H1 (cell line): ENCODE results near the gene ZFP91. TPM values are rescaled to one million over a fixed set of nuclear protein-coding genes. Genes with fewer than 3 reads are reported as not detected.

Experiments used
- CTCF ChIA-PET: fragments of 300-600 bp; sonication (Branson Sonifier 250); formaldehyde crosslinking; loops from one replicate; lab custom pipeline; 2021; ENCODE audit not compliant: partially characterized antibody; lab: Charles Lee
- POLR2A ChIA-PET: fragments of 300-600 bp; sonication (Branson Sonifier 250); formaldehyde crosslinking; loops from one replicate; lab custom pipeline; 2021; ENCODE audit warnings: inconsistent platforms; ENCODE audit not compliant: partially characterized antibody; lab: Charles Lee
- DNase-seq, 2 experiments: peaks; one replicate each; pipeline versions ENCODE4 v3.0.0 to v3.0.0-alpha.2; 2010 to 2022; ENCODE audit warnings: low spot score in 2 of 2, low read depth in 1 of 2, mixed read lengths in 1 of 2
- FAIRE-seq: peaks from 2 replicates; lab custom pipeline; 2011; peaks lifted over from hg19 to GRCh38; lab: Jason Lieb, UNC
- H2AFZ ChIP-seq: 2 replicates; pipeline ENCODE4 v1.8.1; 2012; ENCODE audit warnings: low read length, inconsistent platforms
- H2AK5ac ChIP-seq: 2 replicates; pipeline ENCODE4 v1.6.1; 2013; ENCODE audit warnings: low read depth, low read length
- H2BK120ac ChIP-seq: replicated peaks from 2 replicates; pipeline ENCODE3; 2013; ENCODE audit warnings: low read depth, low read length, inconsistent platforms
- H2BK12ac ChIP-seq: 2 replicates; pipeline ENCODE4 v1.6.1; 2013; ENCODE audit warnings: low read depth, low read length
- H2BK15ac ChIP-seq: 2 replicates; pipeline ENCODE4 v1.6.1; 2013; ENCODE audit warnings: low read length
- H2BK20ac ChIP-seq: 2 replicates; pipeline ENCODE4 v1.6.1; 2013; ENCODE audit warnings: low read length
- H2BK5ac ChIP-seq: 2 replicates; pipeline ENCODE4 v1.6.1; 2013; ENCODE audit warnings: low read depth, low read length
- H3K14ac ChIP-seq: 2 replicates; pipeline ENCODE4 v1.6.1; 2013; ENCODE audit warnings: inconsistent platforms; ENCODE audit not compliant: insufficient read length
- H3K18ac ChIP-seq: 2 replicates; pipeline ENCODE4 v1.6.1; 2013; ENCODE audit warnings: low read length; ENCODE audit errors: extremely low read depth
- H3K23ac ChIP-seq: 2 replicates; pipeline ENCODE4 v1.6.1; 2013; ENCODE audit warnings: inconsistent platforms; ENCODE audit not compliant: insufficient read length
- H3K23me2 ChIP-seq: 2 replicates; pipeline ENCODE4 v1.6.1; 2013; ENCODE audit warnings: low read depth, low read length
- H3K27ac ChIP-seq: 2 replicates; pipeline ENCODE4 v1.6.1; 2011; ENCODE audit warnings: low read depth, low read length, inconsistent platforms
- H3K27me3 ChIP-seq, 4 experiments: replicated peaks in 1 of 4; 1 replicate in 1 of 4; 2 replicates in 3 of 4; pipeline versions ENCODE4 v1.6.1 to v1.8.1; 2011 to 2013; ENCODE audit warnings: low read length in 3 of 4, mild to moderate bottlenecking in 3 of 4, inconsistent platforms in 2 of 4, mixed read lengths in 2 of 4, moderate library complexity in 1 of 4; ENCODE audit not compliant: control insufficient read depth in 3 of 4, insufficient read depth in 3 of 4; ENCODE audit errors: extremely low read depth in 1 of 4
- H3K36me3 ChIP-seq, 4 experiments: 2 replicates each; pipeline versions ENCODE4 v1.6.1 to v1.8.1; 2011 to 2013; ENCODE audit warnings: mild to moderate bottlenecking in 4 of 4, low read length in 3 of 4, moderate library complexity in 2 of 4, control low read depth in 1 of 4, inconsistent platforms in 1 of 4; ENCODE audit not compliant: insufficient read depth in 4 of 4, control insufficient read depth in 2 of 4
- H3K4ac ChIP-seq: replicated peaks from 2 replicates; pipeline ENCODE3; 2013; ENCODE audit warnings: low read length, low read depth, mixed read lengths, inconsistent platforms; ENCODE audit not compliant: insufficient read length
- H3K4me1 ChIP-seq, 4 experiments: replicated peaks in 1 of 4; 1 replicate in 1 of 4; 2 replicates in 3 of 4; pipeline versions ENCODE4 v1.6.1 to v1.8.1; 2011 to 2013; ENCODE audit warnings: low read length in 3 of 4, inconsistent platforms in 2 of 4, mixed read lengths in 1 of 4; ENCODE audit not compliant: insufficient read depth in 4 of 4, control insufficient read depth in 3 of 4
- H3K4me2 ChIP-seq, 2 experiments: 2 replicates each; pipeline versions ENCODE4 v1.6.1 to v1.8.1; 2011 to 2013; ENCODE audit warnings: low read depth in 2 of 2, low read length in 2 of 2, control low read depth in 1 of 2, inconsistent platforms in 1 of 2, mild to moderate bottlenecking in 1 of 2; ENCODE audit not compliant: insufficient read depth in 1 of 2
- H3K4me3 ChIP-seq, 4 experiments: fragments of 200-600, 300-600 bp in 1 of 4; sonication (generic), shearing (Covaris generic), sonication (Bioruptor Twin) in 1 of 4; 2 replicates each; pipeline versions ENCODE4 v1.5.1 to v1.8.1; 2011 to 2016; ENCODE audit warnings: low read length in 4 of 4, low read depth in 3 of 4, control low read depth in 2 of 4, inconsistent platforms in 2 of 4, mild to moderate bottlenecking in 2 of 4, mixed read lengths in 1 of 4, moderate library complexity in 1 of 4; ENCODE audit not compliant: insufficient read depth in 2 of 4; ENCODE audit errors: extremely low read depth in 1 of 4
- H3K56ac ChIP-seq: replicated peaks from 2 replicates; pipeline ENCODE3; 2013; ENCODE audit warnings: low read depth, mild to moderate bottlenecking, mixed read lengths, low read length, inconsistent platforms; ENCODE audit not compliant: insufficient read length
- H3K79me1 ChIP-seq: 2 replicates; pipeline ENCODE4 v1.6.1; 2013; ENCODE audit warnings: low read depth, low read length, control low read depth
- H3K79me2 ChIP-seq, 2 experiments: 2 replicates each; pipeline versions ENCODE4 v1.6.1 to v1.8.1; 2012 to 2013; ENCODE audit warnings: low read length in 2 of 2, mild to moderate bottlenecking in 2 of 2, inconsistent platforms in 1 of 2; ENCODE audit not compliant: insufficient read depth in 2 of 2, control insufficient read depth in 1 of 2
- H3K9ac ChIP-seq, 4 experiments: replicated peaks in 1 of 4; 1 replicate in 1 of 4; 2 replicates in 3 of 4; pipeline versions ENCODE4 v1.6.1 to v1.8.1; 2011 to 2013; ENCODE audit warnings: low read depth in 3 of 4, low read length in 3 of 4, control low read depth in 2 of 4, mild to moderate bottlenecking in 2 of 4, moderate library complexity in 2 of 4, inconsistent platforms in 1 of 4; ENCODE audit errors: extremely low read depth in 1 of 4
- H3K9me3 ChIP-seq, 2 experiments: 2 replicates each; pipeline versions ENCODE4 v1.6.1 to v1.8.1; 2012 to 2013; ENCODE audit warnings: mild to moderate bottlenecking in 2 of 2, moderate library complexity in 2 of 2, control low read depth in 1 of 2, inconsistent platforms in 1 of 2, low read depth in 1 of 2, low read length in 1 of 2, mixed read lengths in 1 of 2; ENCODE audit not compliant: insufficient read depth in 2 of 2
- H4K20me1 ChIP-seq, 2 experiments: replicated peaks in 1 of 2; 2 replicates each; pipeline versions ENCODE3 to v1.8.1; 2011 to 2013; ENCODE audit warnings: inconsistent platforms in 2 of 2, low read length in 2 of 2, mild to moderate bottlenecking in 1 of 2; ENCODE audit not compliant: insufficient read depth in 2 of 2, control insufficient read depth in 1 of 2
- H4K5ac ChIP-seq: 2 replicates; pipeline ENCODE4 v1.6.1; 2013; ENCODE audit warnings: low read length, low read depth, mixed read lengths, inconsistent platforms; ENCODE audit not compliant: insufficient read length
- H4K8ac ChIP-seq: 2 replicates; pipeline ENCODE4 v1.8.0; 2013; ENCODE audit warnings: mild to moderate bottlenecking, moderate library complexity, low read length, inconsistent platforms; ENCODE audit not compliant: insufficient read depth; ENCODE audit errors: extremely low read depth
- H4K91ac ChIP-seq: replicated peaks from 2 replicates; pipeline ENCODE3; 2013; ENCODE audit warnings: low read length, mixed read lengths, inconsistent platforms; ENCODE audit not compliant: insufficient read length
- CHD1 ChIP-seq: IDR thresholded peaks from 2 replicates; pipeline ENCODE4 v1.6.1; 2012; ENCODE audit warnings: low read depth, low read length, improper control_type of control experiment
- CREB1 ChIP-seq: IDR thresholded peaks from 2 replicates; pipeline ENCODE4 v1.6.1; 2012; ENCODE audit warnings: inconsistent platforms
- GABPA ChIP-seq: IDR thresholded peaks from 2 replicates; pipeline ENCODE4 v1.6.1; 2011; ENCODE audit warnings: mild to moderate bottlenecking, low read length, moderate library complexity, borderline replicate concordance; ENCODE audit not compliant: insufficient read depth
- MAX ChIP-seq: IDR thresholded peaks from 2 replicates; pipeline ENCODE4 v1.6.1; 2012; ENCODE audit warnings: inconsistent platforms
- NRF1 ChIP-seq: IDR thresholded peaks from 2 replicates; pipeline ENCODE4 v1.6.1; 2011; ENCODE audit warnings: mild to moderate bottlenecking, low read depth, low read length, improper control_type of control experiment
- PHF8 ChIP-seq: fragments of 200-600 bp; sonication (generic); conservative IDR thresholded peaks from 2 replicates; pipeline ENCODE4 v1.7.1; 2012; ENCODE audit warnings: low read depth, mild to moderate bottlenecking, inconsistent platforms, low read length, moderate library complexity
- SIX5 ChIP-seq: IDR thresholded peaks from 2 replicates; pipeline ENCODE4 v1.6.1; 2011; ENCODE audit warnings: mild to moderate bottlenecking, low read depth, low read length
- SP1 ChIP-seq: IDR thresholded peaks from 2 replicates; pipeline ENCODE4 v1.6.1; 2011; ENCODE audit warnings: low read depth, low read length
- TAF1 ChIP-seq: IDR thresholded peaks from 2 replicates; pipeline ENCODE4 v1.6.1; 2011; ENCODE audit warnings: mild to moderate bottlenecking, low read depth, low read length
- TAF7 ChIP-seq: optimal IDR thresholded peaks from 2 replicates; pipeline ENCODE3; 2011; ENCODE audit warnings: low read depth, mild to moderate bottlenecking, inconsistent platforms, low read length, moderate library complexity, borderline replicate concordance
- YY1 ChIP-seq: IDR thresholded peaks from 2 replicates; pipeline ENCODE4 v1.6.1; 2011; ENCODE audit warnings: low read depth, mild to moderate bottlenecking, low read length
- WGBS, 2 experiments: shearing (Covaris generic) in 1 of 2; methylation state at CpG; one replicate each; pipeline versions ENCODE4 v1.1.6 to v1.1.7; 2013 to 2015; ENCODE audit warnings: low lambda C conversion rate in 2 of 2, mixed read lengths in 2 of 2, inconsistent platforms in 1 of 2, low coverage in 1 of 2, missing lambda C conversion rate in 1 of 2; ENCODE audit not compliant: insufficient replicate concordance in 2 of 2, insufficient coverage in 1 of 2, insufficient read length in 1 of 2; ENCODE audit errors: extremely low coverage in 1 of 2, missing lambda C conversion rate in 1 of 2; 5-methylcytosine and 5-hydroxymethylcytosine counted together
- polyA plus RNA-seq, 7 experiments: library from polyadenylated mRNA; depleted of rRNA in 3 of 7; stranded (reverse) in 5 of 7; unstranded in 2 of 7; fragments of >200 nt in 5 of 7; fragments of 200-250 nt in 2 of 7; gene quantifications; 1 replicate in 5 of 7; 2 replicates in 1 of 7; 4 replicates in 1 of 7; pipeline versions ENCODE4 v1.2.1 to v1.2.3, GENCODE V29; 2011 to 2013; ENCODE audit warnings: missing spikeins in 2 of 7, mixed read lengths in 2 of 7
- total RNA-seq: library from RNA; stranded (reverse); fragmentation: NEBNext Ultra II Directional; extraction: Animal tissue kit (Norgen Biotek cat#: 25700); gene quantifications from 2 replicates; pipeline ENCODE4 v1.2.1, GENCODE V29; 2021

The ZFP91 gene
- total and polyA plus RNA-seq, 2 of the 8 experiments (the other 6 are each of a cell fraction or from before 2014, with no cell fraction given) = 10.7 to 29.0 TPM

GRCh38 chr11:58578136-58578634 is 678 bp upstream of the ZFP91 start:
- Histone ChIP-seq H3K4me2 (peak overlapping the region; percentile 78 to 82), H3K27me3 (no peaks in the 10 kb centered on the region), H2BK20ac (no peak overlapping the region), H4K91ac (peak overlapping the region; percentile 99), H2AFZ (peak overlapping the region; percentile 44), H3K4me1 (peaks cover 0 to 2% (median 2%) of the 10 kb centered on the region in 4 experiments; a peak in 4 of 7 replicates), H3K36me3 (peaks cover 0 to 7% (median 0%) of the 10 kb centered on the region in 4 experiments; a peak in 1 of 8 replicates), H4K8ac (peak overlapping the region; percentile 99; the same call in 1 of the 2 replicates), H4K20me1 (peaks cover 0 to 3% of the 10 kb centered on the region in 2 experiments), H2BK15ac (0 out of 2 replicates have a peak overlapping the region, but pooled peaks have one; percentile 46), H3K23ac (no peak overlapping the region), H2AK5ac (peak overlapping the region; percentile 29; the same call in 1 of the 2 replicates), H3K9ac (peak overlapping the region; percentile 88 to 100 (median 100)), H3K9me3 (no peaks in the 10 kb centered on the region), H3K4me3 (peak overlapping the region; percentile 96 to 100 (median 98)), H2BK120ac (peak overlapping the region; percentile 78), H3K23me2 (no peaks in the 10 kb centered on the region), H3K27ac (peak overlapping the region; percentile 100), H3K14ac (peak overlapping the region; percentile 73), H3K4ac (peak overlapping the region; percentile 11), H2BK5ac (peak overlapping the region; percentile 97), H3K56ac (peak overlapping the region; percentile 97), H3K79me2 (peaks cover 9 to 38% of the 10 kb centered on the region in 2 experiments; a peak in 3 of 4 replicates), H2BK12ac (peak overlapping the region; percentile 62; the same call in 1 of the 2 replicates), H4K5ac (peak overlapping the region; percentile 99), H3K79me1 (no peaks in the 10 kb centered on the region), H3K18ac (peak overlapping the region; percentile 93)
- WGBS, 2 experiments = 1% methylated on average over 33 of the region's 33 CpGs; no CpG with 5 or more reads in 1 of the 2 experiments
- FAIRE-seq (peak; percentile 96), DNase-seq (peak; percentile 91)
- ChIA-PET POLR2A (interaction anchor here (0.6 to 2.0 kb wide), 13 partner anchors 8 to 941 kb away, joined by 3 to 13 read pairs (median 3); no protein-coding TSS in a partner anchor), CTCF (interaction anchor here (1.2 to 3.1 kb wide), 3 partner anchors 10 to 570 kb away, joined by 4 to 26 read pairs (median 5); no protein-coding TSS in a partner anchor)
- TF ChIP-seq YY1 (peak; percentile 95), MAX (peak; percentile 66), SIX5 (peak; percentile 85), GABPA (peak; percentile 86; the same call in 1 of the 2 replicates), CHD1 (peak; percentile 84; the same call in 1 of the 2 replicates), NRF1 (peak; percentile 94), TAF7 (no peak), CREB1 (peak; percentile 75), TAF1 (peak; percentile 2; the same call in 1 of the 2 replicates), PHF8 (0 out of 2 replicates have a peak, but pooled peaks have one; percentile 85), SP1 (peak; percentile 68; the same call in 1 of the 2 replicates)
